Neuronal stem cell (in vitro differentiated cells): ENCODE measurements around the gene PAK5.
"Not testable (repeated sequence)": the region's sequence is repeated elsewhere in the genome, so short reads cannot be mapped to it uniquely, and the experiment has no call there.

Experiments used
- DNase-seq: peaks from one replicate; pipeline ENCODE4 v3.0.0-alpha.2; 2013; ENCODE audit warnings: low spot score
- H2AFZ ChIP-seq: one replicate; pipeline ENCODE4 v1.6.1; 2013; ENCODE audit warnings: mild to moderate bottlenecking, low read length, inconsistent platforms
- H2AK5ac ChIP-seq: 2 replicates; pipeline ENCODE4 v1.6.1; 2013; ENCODE audit warnings: low read depth, mild to moderate bottlenecking, inconsistent platforms, low read length, moderate library complexity, mixed read lengths
- H2BK120ac ChIP-seq: 2 replicates; pipeline ENCODE4 v1.6.1; 2013; ENCODE audit warnings: low read depth, mild to moderate bottlenecking, inconsistent platforms, low read length, moderate library complexity, mixed read lengths
- H2BK12ac ChIP-seq: one replicate; pipeline ENCODE4 v1.6.1; 2013; ENCODE audit warnings: low read length, inconsistent platforms
- H2BK15ac ChIP-seq: 2 replicates; pipeline ENCODE4 v1.6.1; 2013; ENCODE audit warnings: mild to moderate bottlenecking, low read length, inconsistent platforms, mixed read lengths
- H2BK5ac ChIP-seq: one replicate; pipeline ENCODE4 v1.6.1; 2013; ENCODE audit warnings: inconsistent platforms, mild to moderate bottlenecking, low read length, moderate library complexity
- H3K14ac ChIP-seq: one replicate; pipeline ENCODE4 v1.6.1; 2013; ENCODE audit warnings: low read length, inconsistent platforms
- H3K18ac ChIP-seq: 2 replicates; pipeline ENCODE4 v1.6.1; 2013; ENCODE audit warnings: low read length, inconsistent platforms
- H3K23ac ChIP-seq: 2 replicates; pipeline ENCODE4 v1.6.1; 2013; ENCODE audit warnings: low read depth, mild to moderate bottlenecking, mixed read lengths, low read length, inconsistent platforms; ENCODE audit not compliant: poor library complexity
- H3K27ac ChIP-seq: replicated peaks from 3 replicates; pipeline ENCODE4 v1.5.1; 2013; ENCODE audit warnings: low read length, inconsistent platforms
- H3K27me3 ChIP-seq, 3 experiments: 2 replicates each; pipeline ENCODE4 v1.6.1; 2013; ENCODE audit warnings: low read length in 3 of 3, mild to moderate bottlenecking in 2 of 3, inconsistent platforms in 1 of 3, low read depth in 1 of 3, mixed read lengths in 1 of 3, moderate library complexity in 1 of 3; ENCODE audit not compliant: control insufficient read depth in 3 of 3, insufficient read depth in 3 of 3
- H3K36me3 ChIP-seq, 2 donors: replicated peaks in 1 of 2; 2 replicates each; pipeline ENCODE4 v1.6.1; 2013; ENCODE audit warnings: low read length in 2 of 2; ENCODE audit not compliant: control insufficient read depth in 2 of 2, insufficient read depth in 2 of 2
- H3K4ac ChIP-seq: 2 replicates; pipeline ENCODE4 v1.6.1; 2013; ENCODE audit warnings: inconsistent platforms, mild to moderate bottlenecking, low read length, moderate library complexity
- H3K4me1 ChIP-seq, 2 donors: 1 replicate in 1 of 2; 2 replicates in 1 of 2; pipeline ENCODE4 v1.6.1; 2013; ENCODE audit warnings: low read length in 2 of 2, low read depth in 1 of 2; ENCODE audit not compliant: control insufficient read depth in 2 of 2, insufficient read depth in 1 of 2
- H3K4me2 ChIP-seq: one replicate; pipeline ENCODE4 v1.6.1; 2013; ENCODE audit warnings: mild to moderate bottlenecking, low read length, inconsistent platforms; ENCODE audit not compliant: insufficient read depth, poor library complexity, severe bottlenecking
- H3K4me3 ChIP-seq, 2 donors: 2 replicates each; pipeline ENCODE4 v1.5.1; 2013; ENCODE audit warnings: low read length in 2 of 2, mild to moderate bottlenecking in 2 of 2, inconsistent platforms in 1 of 2, moderate library complexity in 1 of 2
- H3K79me1 ChIP-seq: one replicate; pipeline ENCODE4 v1.6.1; 2013; ENCODE audit warnings: low read depth, mild to moderate bottlenecking, inconsistent platforms, low read length, moderate library complexity
- H3K9ac ChIP-seq: one replicate; pipeline ENCODE4 v1.6.1; 2013; ENCODE audit warnings: mild to moderate bottlenecking, low read depth, low read length, inconsistent platforms; ENCODE audit not compliant: poor library complexity
- H3K9me3 ChIP-seq, 2 donors: replicated peaks in 1 of 2; 2 replicates each; pipeline versions ENCODE3 to v1.6.1; 2013; ENCODE audit warnings: low read length in 2 of 2, mild to moderate bottlenecking in 2 of 2, inconsistent platforms in 1 of 2, low read depth in 1 of 2, mixed read lengths in 1 of 2, moderate library complexity in 1 of 2; ENCODE audit not compliant: control insufficient read depth in 2 of 2, insufficient read depth in 1 of 2
- H4K8ac ChIP-seq: one replicate; pipeline ENCODE4 v1.6.1; 2013; ENCODE audit warnings: low read depth, mild to moderate bottlenecking, inconsistent platforms, low read length, moderate library complexity
- H4K91ac ChIP-seq: one replicate; pipeline ENCODE4 v1.6.1; 2013; ENCODE audit warnings: low read length, low read depth, mild to moderate bottlenecking, inconsistent platforms; ENCODE audit not compliant: poor library complexity
- WGBS, 2 donors: extraction: QIAGEN DNeasy Blood & Tissue Kit; methylation state at CpG; one replicate each; pipeline ENCODE4 v1.1.7; 2013; ENCODE audit warnings: missing lambda C conversion rate in 2 of 2, mixed read lengths in 1 of 2; ENCODE audit not compliant: insufficient read length in 2 of 2, insufficient replicate concordance in 1 of 2; ENCODE audit errors: extremely low coverage in 2 of 2; 5-methylcytosine and 5-hydroxymethylcytosine counted together

The PAK5 gene

GRCh38 chr20:9642882-9643281 lies 196.0 kb downstream of the PAK5 start:
- no peak overlapping the region for H3K9ac ChIP-seq
- no peak overlapping the region for H2BK5ac ChIP-seq
- H4K91ac ChIP-seq: no peak overlapping the region
- no peak overlapping the region for H3K27ac ChIP-seq
- H3K4me1 ChIP-seq: no peaks in the 10 kb centered on the region
- H3K27me3 ChIP-seq: no peaks in the 10 kb centered on the region
- H3K9me3 ChIP-seq: no peaks in the 10 kb centered on the region
- no peak overlapping the region for H3K4me3 ChIP-seq
- no peak overlapping the region for H2BK15ac ChIP-seq
- no peak for DNase-seq
- H3K14ac ChIP-seq: no peak overlapping the region
- no peak overlapping the region for H3K4me2 ChIP-seq
- no peak overlapping the region for H2BK120ac ChIP-seq
- H3K36me3 ChIP-seq: no peaks in the 10 kb centered on the region
- no peak overlapping the region for H3K23ac ChIP-seq
- H2AFZ ChIP-seq: no peak overlapping the region
- no peak overlapping the region for H2AK5ac ChIP-seq
- no peak overlapping the region for H3K18ac ChIP-seq
- no peaks in the 10 kb centered on the region for H3K79me1 ChIP-seq
- H2BK12ac ChIP-seq: no peak overlapping the region
- no peak overlapping the region for H4K8ac ChIP-seq
- no peak overlapping the region for H3K4ac ChIP-seq

- not testable (repeated sequence) for H2BK120ac ChIP-seq, H3K27ac ChIP-seq, H3K23ac ChIP-seq, H3K9ac ChIP-seq, H3K9me3 ChIP-seq, DNase-seq, H3K4me1 ChIP-seq, H2BK5ac ChIP-seq, H4K8ac ChIP-seq, H3K18ac ChIP-seq, H2AK5ac ChIP-seq, H3K14ac ChIP-seq, H3K4me2 ChIP-seq, H3K4ac ChIP-seq, H4K91ac ChIP-seq, H2BK15ac ChIP-seq, H2BK12ac ChIP-seq, H3K79me1 ChIP-seq, H3K27me3 ChIP-seq, H3K4me3 ChIP-seq, H2AFZ ChIP-seq, H3K36me3 ChIP-seq
- WGBS, 2 donors: no CpG with 5 or more reads among the region's 26 CpGs
Measured at GRCh38 chr20:9641499-9642000, 197.3 kb downstream of the PAK5 start.

GRCh38 chr20:9637889-9638288 lies 201.0 kb downstream of the PAK5 start:
- no CpG with 5 or more reads among the region's 2 CpGs for WGBS, 2 donors
- Histone ChIP-seq H3K79me1 (no peaks in the 10 kb centered on the region), H3K4me2 (no peak overlapping the region)

GRCh38 chr20:9635750-9636149 lies 203.1 kb downstream of the PAK5 start:
- Histone ChIP-seq H3K23ac (no peak overlapping the region), H3K9ac (no peak overlapping the region), H4K8ac (no peak overlapping the region), H3K4me1 (no peaks in the 10 kb centered on the region), H3K27ac (no peak overlapping the region), H3K79me1 (no peaks in the 10 kb centered on the region), H3K18ac (no peak overlapping the region), H2AFZ (no peak overlapping the region), H2BK15ac (no peak overlapping the region), H3K36me3 (no peaks in the 10 kb centered on the region), H3K4me2 (no peak overlapping the region), H2BK5ac (no peak overlapping the region), H2BK12ac (no peak overlapping the region), H3K4ac (no peak overlapping the region), H3K14ac (no peak overlapping the region), H3K27me3 (no peaks in the 10 kb centered on the region), H4K91ac (no peak overlapping the region), H2BK120ac (no peak overlapping the region), H2AK5ac (no peak overlapping the region), H3K4me3 (no peak overlapping the region), H3K9me3 (no peaks in the 10 kb centered on the region)
- WGBS, 2 donors: no CpG with 5 or more reads among the region's 1 CpG
- DNase-seq: no peak

More at GRCh38 chr20:9637889-9638288, 201.0 kb downstream of the PAK5 start:
- no peak overlapping the region for H2AFZ ChIP-seq
- no peak overlapping the region for H2BK120ac ChIP-seq
- H4K91ac ChIP-seq: no peak overlapping the region
- H3K4me3 ChIP-seq: no peak overlapping the region
- H3K27ac ChIP-seq: no peak overlapping the region
- no peak for DNase-seq
- H3K23ac ChIP-seq: no peak overlapping the region
- no peaks in the 10 kb centered on the region for H3K27me3 ChIP-seq
- no peaks in the 10 kb centered on the region for H3K9me3 ChIP-seq
- no peak overlapping the region for H3K18ac ChIP-seq
- H2AK5ac ChIP-seq: no peak overlapping the region
- H2BK12ac ChIP-seq: no peak overlapping the region
- no peak overlapping the region for H3K9ac ChIP-seq
- H4K8ac ChIP-seq: no peak overlapping the region
- no peak overlapping the region for H2BK15ac ChIP-seq
- H3K4me1 ChIP-seq: no peaks in the 10 kb centered on the region
- no peak overlapping the region for H3K4ac ChIP-seq
- H2BK5ac ChIP-seq: no peak overlapping the region
- H3K36me3 ChIP-seq: no peaks in the 10 kb centered on the region
- H3K14ac ChIP-seq: no peak overlapping the region
